Astrocyte (in vitro differentiated cells and primary cell): Measurements from ENCODE around the gene SYNRG. TPM values are rescaled to one million over a fixed set of nuclear protein-coding genes. Genes with fewer than 3 reads are reported as not detected.

Experiments used
- DNase-seq: peaks from one replicate; pipeline ENCODE4 v3.0.0-alpha.2; 2010; ENCODE audit warnings: low read depth
- FAIRE-seq: peaks from 2 replicates; lab custom pipeline; 2011; peaks lifted over from hg19 to GRCh38; lab: Jason Lieb, UNC
- H2AFZ ChIP-seq: 2 replicates; pipeline ENCODE4 v1.6.0; 2012; ENCODE audit warnings: low read depth, low read length, inconsistent platforms
- H3K27ac ChIP-seq: 2 replicates; pipeline ENCODE4 v1.5.1; 2011; ENCODE audit warnings: low read depth, low read length, inconsistent platforms
- H3K27me3 ChIP-seq: 2 replicates; pipeline ENCODE4 v1.6.0; 2011; ENCODE audit warnings: low read length, inconsistent platforms; ENCODE audit not compliant: insufficient read depth
- H3K36me3 ChIP-seq: 2 replicates; pipeline ENCODE4 v1.5.1; 2011; ENCODE audit warnings: low read length, inconsistent platforms; ENCODE audit not compliant: insufficient read depth
- H3K4me1 ChIP-seq: 2 replicates; pipeline ENCODE4 v1.5.1; 2011; ENCODE audit warnings: low read length, inconsistent platforms; ENCODE audit not compliant: insufficient read depth
- H3K4me2 ChIP-seq: 2 replicates; pipeline ENCODE4 v1.6.0; 2012; ENCODE audit warnings: low read length, inconsistent platforms
- H3K4me3 ChIP-seq: 2 replicates; pipeline ENCODE4 v1.5.1; 2011; ENCODE audit warnings: low read depth, mild to moderate bottlenecking, low read length, inconsistent platforms; ENCODE audit not compliant: insufficient read depth
- H3K79me2 ChIP-seq: 2 replicates; pipeline ENCODE4 v1.6.0; 2012; ENCODE audit warnings: mild to moderate bottlenecking, low read length, inconsistent platforms; ENCODE audit not compliant: insufficient read depth
- H3K9ac ChIP-seq: 2 replicates; pipeline ENCODE4 v1.6.0; 2012; ENCODE audit warnings: mild to moderate bottlenecking, low read length, inconsistent platforms
- H3K9me3 ChIP-seq: 2 replicates; pipeline ENCODE4 v1.5.1; 2012; ENCODE audit warnings: low read depth, mild to moderate bottlenecking, low read length, inconsistent platforms; ENCODE audit not compliant: insufficient read depth
- H4K20me1 ChIP-seq: 2 replicates; pipeline ENCODE4 v1.6.0; 2012; ENCODE audit warnings: low read length, inconsistent platforms; ENCODE audit not compliant: insufficient read depth
- H3K27ac Mint-ChIP-seq: one replicate; pipeline ENCODE4 v1.8.0; 2021; ENCODE audit warnings: mild to moderate bottlenecking, mixed read lengths; ENCODE audit not compliant: unreplicated experiment
- H3K27me3 Mint-ChIP-seq: one replicate; pipeline ENCODE4 v1.8.0; 2021; ENCODE audit warnings: low read depth, mixed read lengths; ENCODE audit not compliant: unreplicated experiment
- H3K36me3 Mint-ChIP-seq: one replicate; pipeline ENCODE4 v1.8.0; 2021; ENCODE audit warnings: low read depth, mixed read lengths; ENCODE audit not compliant: unreplicated experiment
- H3K4me1 Mint-ChIP-seq: one replicate; pipeline ENCODE4 v1.8.0; 2021; ENCODE audit warnings: low read depth, mixed read lengths; ENCODE audit not compliant: unreplicated experiment
- H3K4me3 Mint-ChIP-seq: one replicate; pipeline ENCODE4 v1.8.0; 2021; ENCODE audit warnings: mild to moderate bottlenecking, moderate library complexity, mixed read lengths; ENCODE audit not compliant: unreplicated experiment
- H3K9me3 Mint-ChIP-seq: one replicate; pipeline ENCODE4 v1.8.0; 2021; ENCODE audit warnings: mild to moderate bottlenecking, mixed read lengths; ENCODE audit not compliant: unreplicated experiment
- CTCF ChIP-seq: IDR thresholded peaks from 2 replicates; pipeline ENCODE4 v1.5.1; 2011; ENCODE audit warnings: low read depth, mild to moderate bottlenecking, inconsistent platforms, low read length, moderate library complexity; ENCODE audit not compliant: insufficient read depth
- EZH2 ChIP-seq: IDR thresholded peaks from 2 replicates; pipeline ENCODE4 v1.6.1; 2012; ENCODE audit warnings: mild to moderate bottlenecking, low read length, inconsistent platforms; ENCODE audit not compliant: insufficient read depth
- total RNA-seq: library from RNA; stranded (reverse); gene quantifications from 2 replicates; pipeline ENCODE4 v1.2.1, GENCODE V29; 2021

SYNRG gene
- total RNA-seq, 1 donor from 2014 or later: 31.3 TPM

GRCh38 chr17:37500378-37500777 lies 108.8 kb downstream of the SYNRG start:
- Mint-ChIP-seq H3K4me3 (no peak overlapping the region), H3K9me3 (no peaks in the 10 kb centered on the region), H3K36me3 (peaks cover 11% of the 10 kb centered on the region), H3K27me3 (no peaks in the 10 kb centered on the region), H3K27ac (no peak overlapping the region), H3K4me1 (no peaks in the 10 kb centered on the region)
- Histone ChIP-seq H3K36me3 (peaks cover 4% of the 10 kb centered on the region), H3K27me3 (no peaks in the 10 kb centered on the region), H3K9me3 (no peaks in the 10 kb centered on the region), H3K27ac (no peak overlapping the region), H4K20me1 (peaks cover 64% of the 10 kb centered on the region), H3K4me2 (no peak overlapping the region), H3K4me3 (no peak overlapping the region), H3K9ac (no peak overlapping the region), H3K79me2 (peaks cover 96% of the 10 kb centered on the region), H3K4me1 (no peaks in the 10 kb centered on the region), H2AFZ (no peak overlapping the region)
- FAIRE-seq (no peak), DNase-seq (no peak)
- TF ChIP-seq EZH2 (no peak), CTCF (no peak)

DNA sequence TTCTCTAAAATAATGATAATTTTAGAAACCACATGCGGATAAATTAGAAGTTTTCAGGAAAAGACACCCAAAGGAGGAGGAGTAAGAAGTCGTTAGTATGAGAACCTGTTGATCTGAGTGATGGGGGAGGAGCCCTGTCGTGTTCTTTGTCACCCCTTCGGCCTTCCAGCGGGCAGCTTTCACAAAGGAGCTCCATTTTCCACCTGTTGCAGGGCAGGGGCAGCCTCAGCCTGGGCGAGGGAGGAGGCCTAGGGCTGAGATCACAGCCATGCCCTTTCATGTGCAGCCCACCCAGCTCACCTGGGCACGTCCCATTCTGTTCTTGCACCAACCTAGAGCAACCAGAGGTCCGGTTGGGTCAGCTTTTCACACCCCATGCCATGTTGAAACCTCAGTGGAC lies 114.2 kb downstream of the SYNRG start:
- Mint-ChIP-seq H3K4me1 (peaks cover 29% of the 10 kb centered on the region), H3K27ac (peak overlapping the region; percentile 20), H3K36me3 (peaks cover 2% of the 10 kb centered on the region), H3K9me3 (no peaks in the 10 kb centered on the region), H3K4me3 (peak overlapping the region; percentile 40), H3K27me3 (no peaks in the 10 kb centered on the region)
- Histone ChIP-seq H3K79me2 (peaks cover 89% of the 10 kb centered on the region), H2AFZ (no peak overlapping the region), H3K27ac (no peak overlapping the region), H3K4me2 (no peak overlapping the region), H3K27me3 (no peaks in the 10 kb centered on the region), H3K36me3 (peaks cover 2% of the 10 kb centered on the region), H3K4me3 (no peak overlapping the region), H4K20me1 (peaks cover 44% of the 10 kb centered on the region), H3K9ac (no peak overlapping the region), H3K4me1 (peaks cover 32% of the 10 kb centered on the region), H3K9me3 (no peaks in the 10 kb centered on the region)
- no peak for TF ChIP-seq EZH2
- TF ChIP-seq CTCF: no peak
- no peak for FAIRE-seq
- DNase-seq: no peak

DNA sequence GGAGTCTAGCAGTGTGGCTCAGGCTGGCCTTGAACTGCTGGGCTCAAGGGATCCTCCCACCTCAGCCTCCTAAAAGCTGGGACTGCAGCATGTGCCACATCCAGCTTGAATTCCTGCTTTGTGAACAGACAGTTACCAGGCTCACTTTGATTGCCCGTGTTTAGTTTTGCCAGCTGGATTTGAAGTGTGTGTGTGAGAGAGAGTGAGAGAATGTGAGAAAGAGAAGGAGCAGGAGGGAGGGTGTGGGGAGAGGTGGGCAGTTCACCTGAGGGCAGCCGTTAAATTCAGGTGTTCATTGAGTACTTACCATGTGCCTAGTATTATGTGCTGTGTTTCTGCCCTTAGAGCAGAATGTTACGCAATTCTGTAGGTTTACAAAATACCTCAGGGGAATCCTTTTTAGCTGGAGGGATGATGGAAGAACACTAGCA lies 114.8 kb downstream of the SYNRG start:
- peak overlapping the region; percentile 48 for H3K4me3 Mint-ChIP-seq

More for the DNA sequence above, 114.8 kb downstream of the SYNRG start:
- H3K9me3 ChIP-seq: no peaks in the 10 kb centered on the region
- Mint-ChIP-seq H3K27me3 (no peaks in the 10 kb centered on the region), H3K36me3 (peaks cover 2% of the 10 kb centered on the region), H3K4me1 (peaks cover 29% of the 10 kb centered on the region), H3K27ac (peak overlapping the region; percentile 85), H3K9me3 (no peaks in the 10 kb centered on the region)
- peaks cover 39% of the 10 kb centered on the region for H4K20me1 ChIP-seq
- no peaks in the 10 kb centered on the region for H3K27me3 ChIP-seq
- H3K27ac ChIP-seq: peak overlapping the region; percentile 96
- FAIRE-seq: no peak
- H3K4me1 ChIP-seq: peaks cover 32% of the 10 kb centered on the region
- no peak for DNase-seq
- H3K9ac ChIP-seq: peak overlapping the region; percentile 69
- no peak overlapping the region for H2AFZ ChIP-seq
- peaks cover 83% of the 10 kb centered on the region for H3K79me2 ChIP-seq
- no peaks in the 10 kb centered on the region for H3K36me3 ChIP-seq
- H3K4me3 ChIP-seq: no peak overlapping the region
- TF ChIP-seq EZH2 (no peak), CTCF (no peak)
- H3K4me2 ChIP-seq: peak overlapping the region; percentile 94
